GM23338 (cell line): ENCODE measurements around the gene OR2A2. TPM values are rescaled to one million over a fixed set of nuclear protein-coding genes. Genes with fewer than 3 reads are reported as not detected.

Experiments
- ATAC-seq: fragments of 200-7000 bp; cut with Tn5 transposase; 3 replicates; pipeline ENCODE4 v1.9.1; 2020
- DNase-seq: peaks from one replicate; pipeline ENCODE4 v3.0.0-alpha.2; 2015; ENCODE audit warnings: low spot score
- H2AFZ ChIP-seq: fragments of 200-600 bp; sonication (generic); 2 replicates; pipeline ENCODE4 v1.8.0; 2016; ENCODE audit warnings: antibody characterized with exemption, mild to moderate bottlenecking, moderate library complexity
- H3F3A ChIP-seq: fragments of 200-600 bp; sonication (generic); replicated peaks from 2 replicates; pipeline ENCODE4 v1.8.0; 2017; ENCODE audit warnings: antibody characterized with exemption, mixed run types, low read depth
- H3K27ac ChIP-seq: fragments of 200-600 bp; sonication (generic); 2 replicates; pipeline ENCODE4 v1.6.1; 2016; ENCODE audit warnings: low read depth
- H3K27me3 ChIP-seq: fragments of 200-600 bp; sonication (generic); 2 replicates; pipeline ENCODE4 v1.8.0; 2016; ENCODE audit warnings: mild to moderate bottlenecking, mixed run types, moderate library complexity; ENCODE audit not compliant: insufficient read depth
- H3K36me3 ChIP-seq: fragments of 200-600 bp; sonication (generic); 2 replicates; pipeline ENCODE4 v1.8.0; 2016; ENCODE audit warnings: mild to moderate bottlenecking; ENCODE audit not compliant: insufficient read depth
- H3K4me1 ChIP-seq: fragments of 200-600 bp; sonication (generic); 2 replicates; pipeline ENCODE4 v1.8.0; 2016; ENCODE audit warnings: mild to moderate bottlenecking, moderate library complexity; ENCODE audit not compliant: insufficient read depth
- H3K4me2 ChIP-seq: fragments of 200-600 bp; sonication (generic); 2 replicates; pipeline ENCODE4 v1.7.1; 2017; ENCODE audit warnings: mixed run types
- H3K4me3 ChIP-seq: fragments of 200-600 bp; sonication (generic); 2 replicates; pipeline ENCODE4 v1.6.1; 2016; ENCODE audit warnings: mixed run types
- H3K79me2 ChIP-seq: fragments of 200-600 bp; sonication (generic); replicated peaks from 2 replicates; pipeline ENCODE4 v1.8.0; 2017; ENCODE audit warnings: mild to moderate bottlenecking; ENCODE audit not compliant: insufficient read depth
- H3K9me2 ChIP-seq: fragments of 200-600 bp; sonication (generic); 2 replicates; pipeline ENCODE4 v1.8.0; 2017; ENCODE audit not compliant: insufficient read depth
- H4K20me1 ChIP-seq: fragments of 200-600 bp; sonication (generic); replicated peaks from 2 replicates; pipeline ENCODE4 v1.8.0; 2017; ENCODE audit warnings: mild to moderate bottlenecking; ENCODE audit not compliant: insufficient read depth
- H3K27ac Mint-ChIP-seq: 2 replicates; pipeline ENCODE4 v1.8.0; 2020; ENCODE audit warnings: inconsistent platforms, mild to moderate bottlenecking, moderate library complexity, mixed read lengths
- H3K27me3 Mint-ChIP-seq: 3 replicates; pipeline ENCODE4 v1.8.0; 2022; ENCODE audit warnings: low read depth, mild to moderate bottlenecking, moderate library complexity, mixed read lengths, inconsistent platforms; ENCODE audit not compliant: insufficient read depth, poor library complexity
- H3K36me3 Mint-ChIP-seq: 3 replicates; pipeline ENCODE4 v1.8.0; 2021; ENCODE audit warnings: low read depth, mild to moderate bottlenecking, inconsistent platforms, moderate library complexity, mixed read lengths
- H3K4me1 Mint-ChIP-seq: 3 replicates; pipeline ENCODE4 v1.8.0; 2020; ENCODE audit warnings: mild to moderate bottlenecking, inconsistent platforms, mixed read lengths
- H3K4me3 Mint-ChIP-seq: 3 replicates; pipeline ENCODE4 v1.8.0; 2021; ENCODE audit warnings: moderate library complexity, mild to moderate bottlenecking, inconsistent platforms, mixed read lengths
- H3K9me3 Mint-ChIP-seq: 3 replicates; pipeline ENCODE4 v1.8.0; 2020; ENCODE audit warnings: moderate library complexity, mild to moderate bottlenecking, inconsistent platforms, mixed read lengths
- CREB1 ChIP-seq: fragments of 250-450 bp; sonication (Bioruptor Pico); IDR thresholded peaks from 2 replicates; pipeline ENCODE4 v1.5.0; 2020; ENCODE audit warnings: low read depth, mild to moderate bottlenecking, moderate library complexity
- EZH2phosphoT487 ChIP-seq: fragments of 200-600 bp; sonication (generic); IDR thresholded peaks from one replicate; pipeline ENCODE4 v1.8.1; 2018; ENCODE audit warnings: antibody characterized with exemption; ENCODE audit not compliant: unreplicated experiment
- JUNB ChIP-seq: IDR thresholded peaks from one replicate; pipeline ENCODE4 v1.6.1; 2016; ENCODE audit warnings: antibody characterized with exemption; ENCODE audit not compliant: unreplicated experiment
- NANOG ChIP-seq: IDR thresholded peaks from 2 replicates; pipeline ENCODE4 v1.6.1; 2016; ENCODE audit warnings: antibody characterized with exemption, borderline replicate concordance
- POLR2AphosphoS5 ChIP-seq: IDR thresholded peaks from 2 replicates; pipeline ENCODE4 v1.6.1; 2016; ENCODE audit warnings: antibody characterized with exemption, low read depth
- REST ChIP-seq: IDR thresholded peaks from one replicate; pipeline ENCODE4 v1.6.1; 2018; ENCODE audit warnings: antibody characterized with exemption; ENCODE audit not compliant: unreplicated experiment
- ZNF114 ChIP-seq: fragments of 250-450 bp; sonication (Bioruptor Pico); IDR thresholded peaks from 2 replicates; pipeline ENCODE4 v1.5.0; 2020; ENCODE audit warnings: mild to moderate bottlenecking, moderate library complexity
- ZNF331 ChIP-seq: fragments of 250-450 bp; sonication (Bioruptor Pico); IDR thresholded peaks from 2 replicates; pipeline ENCODE4 v1.5.0; 2020; ENCODE audit warnings: low read depth, mild to moderate bottlenecking, moderate library complexity
- polyA plus RNA-seq: library from polyadenylated mRNA; unstranded; fragments of >200 nt; fragmentation: Nextera tagmentation; extraction: Ambion mirVana; gene quantifications from 2 replicates; pipeline ENCODE4 v1.2.1, GENCODE V29; 2016
- total RNA-seq: library from RNA; depleted of rRNA; stranded (reverse); fragments of >200 nt; shearing (Covaris generic); gene quantifications from 2 replicates; pipeline ENCODE4 v1.2.3, GENCODE V29; 2014
- TF ChIP-seq, protein P1 (sequence below): IDR thresholded peaks from 2 replicates; pipeline ENCODE4 v1.6.1; 2016; ENCODE audit warnings: antibody characterized with exemption
- TF ChIP-seq, protein P2 (sequence below), 2 experiments: fragments of 200-600 bp in 1 of 2; sonication (generic) in 1 of 2; conservative IDR thresholded peaks; 2 replicates each; pipeline versions ENCODE4 v1.5.1 to v1.6.1; 2016 to 2017; ENCODE audit warnings: antibody characterized with exemption in 2 of 2, low read depth in 2 of 2, mild to moderate bottlenecking in 2 of 2, moderate library complexity in 1 of 2

Gene OR2A2
- total and polyA plus RNA-seq, 2 experiments from 2014 or later = not detected

DNA sequence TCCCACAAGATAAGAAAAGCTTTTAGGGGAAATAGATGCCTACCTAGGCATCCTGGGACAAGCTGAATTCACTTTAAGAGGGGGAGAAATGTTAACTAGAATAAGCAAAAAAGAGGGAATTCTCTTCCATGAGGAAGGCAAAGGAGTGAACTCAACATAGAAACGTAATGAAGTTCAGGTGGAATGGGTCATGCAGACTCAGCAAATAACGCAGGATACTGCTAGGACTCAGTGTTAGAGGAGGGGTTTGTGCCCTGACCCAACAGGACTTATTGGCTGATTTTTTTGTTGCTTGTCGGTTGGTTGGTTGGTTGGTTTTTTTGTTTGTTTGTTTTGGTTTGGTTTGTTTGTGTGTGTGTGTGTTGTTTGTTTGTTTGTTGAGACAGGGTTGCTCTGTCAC is 22.9 kb downstream of the OR2A2 start (continued):
- TF ChIP-seq, protein P1, sequence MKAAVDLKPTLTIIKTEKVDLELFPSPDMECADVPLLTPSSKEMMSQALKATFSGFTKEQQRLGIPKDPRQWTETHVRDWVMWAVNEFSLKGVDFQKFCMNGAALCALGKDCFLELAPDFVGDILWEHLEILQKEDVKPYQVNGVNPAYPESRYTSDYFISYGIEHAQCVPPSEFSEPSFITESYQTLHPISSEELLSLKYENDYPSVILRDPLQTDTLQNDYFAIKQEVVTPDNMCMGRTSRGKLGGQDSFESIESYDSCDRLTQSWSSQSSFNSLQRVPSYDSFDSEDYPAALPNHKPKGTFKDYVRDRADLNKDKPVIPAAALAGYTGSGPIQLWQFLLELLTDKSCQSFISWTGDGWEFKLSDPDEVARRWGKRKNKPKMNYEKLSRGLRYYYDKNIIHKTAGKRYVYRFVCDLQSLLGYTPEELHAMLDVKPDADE = no peak
- no peak for TF ChIP-seq ZNF114 (CRISPR knock-in tag)

DNA sequence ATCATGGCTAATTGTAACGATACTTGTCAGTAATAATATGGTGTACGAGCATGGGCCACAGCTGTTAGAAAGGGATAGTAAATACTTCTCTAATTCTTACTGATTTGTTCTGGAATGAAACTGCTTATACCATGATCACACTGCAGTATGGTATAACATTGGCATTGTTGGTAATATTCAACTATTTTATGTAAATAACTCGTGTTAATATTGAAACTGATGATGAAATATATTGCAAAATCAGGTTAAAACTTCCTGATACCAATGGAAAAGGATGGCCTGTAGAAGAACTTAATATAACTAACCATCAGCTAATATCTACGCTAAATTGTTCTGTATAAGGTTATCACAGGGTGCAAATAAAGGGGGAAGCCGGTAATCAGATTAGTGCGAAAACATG is 23.9 kb downstream of the OR2A2 start:
- no peaks in the 10 kb centered on the region; the same call in 2 of the 3 replicates for H3K9me3 Mint-ChIP-seq
- Histone ChIP-seq H3K4me2 (no peak overlapping the region), H3K4me1 (no peaks in the 10 kb centered on the region), H3K27ac (no peak overlapping the region), H3K27me3 (no peaks in the 10 kb centered on the region), H4K20me1 (no peaks in the 10 kb centered on the region), H3K36me3 (no peaks in the 10 kb centered on the region), H3F3A (no peaks in the 10 kb centered on the region), H2AFZ (no peak overlapping the region), H3K79me2 (no peaks in the 10 kb centered on the region), H3K4me3 (no peak overlapping the region), H3K9me2 (no peaks in the 10 kb centered on the region)
- peaks cover 3% of the 10 kb centered on the region for H3K27me3 Mint-ChIP-seq
- no peak overlapping the region for H3K27ac Mint-ChIP-seq
- DNase-seq (no peak), ATAC-seq (no peak)
- TF ChIP-seq, protein P2, sequence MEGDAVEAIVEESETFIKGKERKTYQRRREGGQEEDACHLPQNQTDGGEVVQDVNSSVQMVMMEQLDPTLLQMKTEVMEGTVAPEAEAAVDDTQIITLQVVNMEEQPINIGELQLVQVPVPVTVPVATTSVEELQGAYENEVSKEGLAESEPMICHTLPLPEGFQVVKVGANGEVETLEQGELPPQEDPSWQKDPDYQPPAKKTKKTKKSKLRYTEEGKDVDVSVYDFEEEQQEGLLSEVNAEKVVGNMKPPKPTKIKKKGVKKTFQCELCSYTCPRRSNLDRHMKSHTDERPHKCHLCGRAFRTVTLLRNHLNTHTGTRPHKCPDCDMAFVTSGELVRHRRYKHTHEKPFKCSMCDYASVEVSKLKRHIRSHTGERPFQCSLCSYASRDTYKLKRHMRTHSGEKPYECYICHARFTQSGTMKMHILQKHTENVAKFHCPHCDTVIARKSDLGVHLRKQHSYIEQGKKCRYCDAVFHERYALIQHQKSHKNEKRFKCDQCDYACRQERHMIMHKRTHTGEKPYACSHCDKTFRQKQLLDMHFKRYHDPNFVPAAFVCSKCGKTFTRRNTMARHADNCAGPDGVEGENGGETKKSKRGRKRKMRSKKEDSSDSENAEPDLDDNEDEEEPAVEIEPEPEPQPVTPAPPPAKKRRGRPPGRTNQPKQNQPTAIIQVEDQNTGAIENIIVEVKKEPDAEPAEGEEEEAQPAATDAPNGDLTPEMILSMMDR (conservative IDR thresholded peaks at IDR 0.05; ENCODE audit: low read depth in 2 of 2) = no peak
- H3K4me3 Mint-ChIP-seq = no peak overlapping the region
- no peaks in the 10 kb centered on the region for H3K36me3 Mint-ChIP-seq
- H3K4me1 Mint-ChIP-seq = no peaks in the 10 kb centered on the region

DNA sequence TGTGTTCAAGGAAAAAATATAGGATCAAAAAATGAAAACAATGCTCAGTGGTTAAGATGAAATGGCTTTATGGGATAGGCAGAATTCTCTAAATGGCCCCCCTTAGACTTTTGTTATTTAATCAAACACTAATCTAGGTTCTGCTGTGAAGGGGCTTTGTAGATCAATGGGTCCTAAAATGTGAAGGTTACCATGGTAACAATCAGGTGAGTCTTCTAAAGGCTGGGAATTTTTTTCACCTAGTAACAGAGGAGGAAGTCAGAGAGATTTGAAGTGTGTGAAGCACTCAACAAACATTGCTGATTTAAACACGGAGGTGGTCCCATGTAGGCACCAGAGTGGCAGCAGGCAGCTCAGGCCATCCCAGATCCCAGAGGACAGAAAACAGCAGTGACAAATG is 24.7 kb downstream of the OR2A2 start:
- Mint-ChIP-seq H3K4me3 (no peak overlapping the region), H3K27ac (no peak overlapping the region), H3K4me1 (no peaks in the 10 kb centered on the region), H3K36me3 (no peaks in the 10 kb centered on the region), H3K27me3 (peaks cover 3% of the 10 kb centered on the region), H3K9me3 (no peaks in the 10 kb centered on the region; the same call in 2 of the 3 replicates)
- Histone ChIP-seq H3K4me2 (no peak overlapping the region), H3K27ac (no peak overlapping the region), H4K20me1 (no peaks in the 10 kb centered on the region), H3K4me1 (no peaks in the 10 kb centered on the region), H3K4me3 (no peak overlapping the region), H3K36me3 (no peaks in the 10 kb centered on the region), H3F3A (no peaks in the 10 kb centered on the region), H3K9me2 (no peaks in the 10 kb centered on the region), H3K79me2 (no peaks in the 10 kb centered on the region), H3K27me3 (no peaks in the 10 kb centered on the region), H2AFZ (no peak overlapping the region)
- no peak for ATAC-seq
- peak; percentile 51 for DNase-seq
- TF ChIP-seq NANOG = no peak
- no peak for TF ChIP-seq EZH2phosphoT487
- TF ChIP-seq ZNF331 (CRISPR knock-in tag) = no peak
- TF ChIP-seq CREB1 (CRISPR knock-in tag) = no peak
- TF ChIP-seq ZNF114 (CRISPR knock-in tag) = no peak
- TF ChIP-seq REST = no peak
- no peak for TF ChIP-seq POLR2AphosphoS5
- TF ChIP-seq, protein P2 (conservative IDR thresholded peaks at IDR 0.05; ENCODE audit: low read depth in 2 of 2) = no peak
- no peak for TF ChIP-seq JUNB
